ENCODE data around the gene FREY1.

DNA sequence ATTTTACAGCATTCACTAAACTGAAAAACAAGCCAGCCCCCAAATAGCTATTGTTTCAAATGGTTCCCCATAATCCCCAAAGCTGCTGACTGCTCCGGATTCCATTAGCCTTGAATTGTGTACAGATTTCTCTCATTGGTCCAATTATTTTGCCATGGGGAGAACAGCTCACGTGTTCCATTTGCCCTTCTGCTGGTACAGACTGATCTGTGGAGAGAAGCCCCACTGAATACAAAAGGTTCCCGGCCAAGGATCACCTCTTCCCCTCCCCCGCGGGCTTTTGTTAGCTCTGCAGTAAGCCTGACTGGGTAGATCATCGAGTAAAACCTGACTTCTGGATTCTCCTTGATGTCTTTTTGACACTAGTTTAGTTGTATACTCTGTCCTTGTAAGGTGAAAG is 30.7 kb downstream of the FREY1 start:
- TF ChIP-seq, protein P1, sequence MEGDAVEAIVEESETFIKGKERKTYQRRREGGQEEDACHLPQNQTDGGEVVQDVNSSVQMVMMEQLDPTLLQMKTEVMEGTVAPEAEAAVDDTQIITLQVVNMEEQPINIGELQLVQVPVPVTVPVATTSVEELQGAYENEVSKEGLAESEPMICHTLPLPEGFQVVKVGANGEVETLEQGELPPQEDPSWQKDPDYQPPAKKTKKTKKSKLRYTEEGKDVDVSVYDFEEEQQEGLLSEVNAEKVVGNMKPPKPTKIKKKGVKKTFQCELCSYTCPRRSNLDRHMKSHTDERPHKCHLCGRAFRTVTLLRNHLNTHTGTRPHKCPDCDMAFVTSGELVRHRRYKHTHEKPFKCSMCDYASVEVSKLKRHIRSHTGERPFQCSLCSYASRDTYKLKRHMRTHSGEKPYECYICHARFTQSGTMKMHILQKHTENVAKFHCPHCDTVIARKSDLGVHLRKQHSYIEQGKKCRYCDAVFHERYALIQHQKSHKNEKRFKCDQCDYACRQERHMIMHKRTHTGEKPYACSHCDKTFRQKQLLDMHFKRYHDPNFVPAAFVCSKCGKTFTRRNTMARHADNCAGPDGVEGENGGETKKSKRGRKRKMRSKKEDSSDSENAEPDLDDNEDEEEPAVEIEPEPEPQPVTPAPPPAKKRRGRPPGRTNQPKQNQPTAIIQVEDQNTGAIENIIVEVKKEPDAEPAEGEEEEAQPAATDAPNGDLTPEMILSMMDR (IDR thresholded peaks at IDR 0.05) = no peak
- TF ChIP-seq POLR2A (IDR thresholded peaks at IDR 0.05) = no peak
